ENCODE results near the gene REEP6.
"Not testable (repeated sequence)": the region's sequence is repeated elsewhere in the genome, so short reads cannot be mapped to it uniquely, and the experiment has no call there.

The REEP6 gene

DNA sequence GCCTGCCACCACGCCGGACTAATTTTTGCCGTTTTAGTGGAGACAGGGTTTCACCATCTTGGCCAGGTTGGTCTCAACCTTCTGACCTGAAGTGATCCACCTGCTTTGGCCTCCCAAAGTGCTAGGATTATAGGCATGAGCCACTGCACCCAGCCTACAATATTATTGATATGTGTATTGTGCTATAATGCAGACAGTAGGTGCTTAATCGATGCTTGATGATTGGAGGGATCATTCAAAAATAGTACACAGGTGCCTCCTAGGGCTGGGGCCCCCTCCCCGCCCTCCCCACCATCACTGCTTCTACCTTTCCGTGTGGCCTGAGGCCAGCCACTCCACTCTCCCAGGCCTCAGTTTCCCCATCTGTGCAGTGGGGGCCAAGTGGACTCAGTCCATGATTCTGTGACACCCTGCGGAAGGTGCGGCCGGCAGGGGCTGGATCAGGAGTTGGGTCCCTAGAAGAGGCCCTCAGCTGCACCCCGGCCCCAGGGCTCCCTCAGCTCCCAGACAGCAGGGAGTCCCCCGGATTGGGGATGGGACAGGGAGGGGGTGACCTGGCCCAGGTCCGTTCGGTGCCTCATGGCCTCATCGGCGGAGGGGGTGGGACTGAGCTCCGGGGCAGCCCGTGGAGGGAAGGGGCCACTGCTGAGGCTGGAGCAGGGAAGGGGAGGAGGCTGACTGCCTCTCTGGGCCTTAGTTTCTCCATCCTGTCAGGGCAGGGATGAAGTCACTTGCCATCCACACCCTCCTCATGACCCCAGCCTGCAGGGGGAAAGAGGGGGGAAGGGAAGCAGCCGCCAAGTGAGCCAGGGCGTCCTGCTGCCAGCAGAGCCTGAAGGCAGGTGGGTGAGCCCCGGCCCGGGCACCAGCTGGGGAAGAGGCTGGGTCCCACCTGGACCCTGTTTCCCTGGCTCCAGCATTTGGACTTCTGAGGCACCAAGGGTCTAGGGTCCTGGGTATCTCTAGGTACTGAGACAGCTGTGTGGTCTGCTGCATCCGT is 20.6 kb downstream of the REEP6 start:
- H2AFZ ChIP-seq (ENCODE audit: low read length, unreplicated experiment) = no peak overlapping the region
- H3K27me3 ChIP-seq (ENCODE audit: insufficient read depth, low read length) = no peaks in the 10 kb centered on the region
- H3K4me3 ChIP-seq (ENCODE audit: low read depth, low read length) = no peak overlapping the region
- H3K36me3 ChIP-seq (ENCODE audit: insufficient read depth, low read length) = no peaks in the 10 kb centered on the region
- H3K27ac ChIP-seq (ENCODE audit: low read depth, low read length) = no peak overlapping the region
- H3K4me1 ChIP-seq (ENCODE audit: control insufficient read depth, insufficient read depth, low read length, unreplicated experiment) = peaks cover 3% of the 10 kb centered on the region
- H3K79me2 ChIP-seq (ENCODE audit: control insufficient read depth, insufficient read depth, low read length, unreplicated experiment) = no peaks in the 10 kb centered on the region

DNA sequence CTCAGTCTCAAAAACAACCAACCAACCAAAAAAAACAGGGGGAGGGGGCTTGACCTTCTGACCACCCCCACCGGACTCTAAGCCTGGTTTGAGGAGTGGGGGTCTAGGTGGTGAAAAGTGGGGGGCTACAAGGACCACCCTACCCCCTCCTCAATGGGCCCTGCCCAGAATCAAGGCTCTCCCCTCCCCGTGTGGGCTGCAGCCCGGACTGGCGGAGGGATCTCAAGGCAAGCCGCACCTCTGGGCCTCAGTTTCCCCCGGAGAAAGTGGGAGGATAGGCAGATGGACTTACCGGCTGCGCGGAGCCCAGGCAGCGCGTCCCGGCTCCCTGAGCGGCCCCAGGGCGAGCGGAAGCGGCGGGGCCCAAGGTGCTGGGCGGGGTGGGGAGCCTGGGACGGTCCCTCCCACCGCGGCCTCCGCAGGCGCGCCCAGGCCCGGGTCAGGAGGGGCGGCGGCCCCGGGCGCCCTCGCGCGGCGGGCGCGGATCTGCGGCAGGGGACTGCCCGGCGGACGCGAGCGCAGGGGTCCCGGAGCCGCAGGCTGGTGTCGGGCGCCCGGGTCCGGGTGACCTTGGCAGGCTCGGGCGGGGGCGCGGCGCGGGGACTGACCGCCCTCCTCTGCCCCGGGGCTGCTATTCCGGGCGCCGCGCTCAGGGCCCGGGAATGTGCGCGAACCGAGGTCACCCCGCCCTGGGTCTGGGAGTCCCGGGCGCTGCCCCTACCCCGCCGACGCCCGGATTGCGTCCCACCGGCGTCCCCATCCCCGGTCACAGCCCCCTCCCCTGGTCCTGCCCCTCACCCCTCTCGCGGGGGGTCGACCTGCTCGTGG is 21.9 kb downstream of the REEP6 start, which contains the start of gene ADAMTSL5:
Gene ADAMTSL5 (minus strand): TSS at position 349 of the 828 bp plus-strand sequence. CDS start 2,076 bp downstream, outside the sequence.
- H3K79me2 ChIP-seq (ENCODE audit: control insufficient read depth, insufficient read depth, low read length, unreplicated experiment) = no peaks in the 10 kb centered on the region
- H3K4me3 ChIP-seq (ENCODE audit: low read depth, low read length) = peak within 1 kb of the TSS; percentile 78
- no peak within 1 kb of the TSS for H3K27ac ChIP-seq (ENCODE audit: low read depth, low read length)
- H3K27me3 ChIP-seq (ENCODE audit: insufficient read depth, low read length) = no peaks in the 10 kb centered on the region
- no peaks in the 10 kb centered on the region for H3K36me3 ChIP-seq (ENCODE audit: insufficient read depth, low read length)
- H2AFZ ChIP-seq (ENCODE audit: low read length, unreplicated experiment) = no peak within 1 kb of the TSS
- peaks cover 3% of the 10 kb centered on the region for H3K4me1 ChIP-seq (ENCODE audit: control insufficient read depth, insufficient read depth, low read length, unreplicated experiment)

DNA sequence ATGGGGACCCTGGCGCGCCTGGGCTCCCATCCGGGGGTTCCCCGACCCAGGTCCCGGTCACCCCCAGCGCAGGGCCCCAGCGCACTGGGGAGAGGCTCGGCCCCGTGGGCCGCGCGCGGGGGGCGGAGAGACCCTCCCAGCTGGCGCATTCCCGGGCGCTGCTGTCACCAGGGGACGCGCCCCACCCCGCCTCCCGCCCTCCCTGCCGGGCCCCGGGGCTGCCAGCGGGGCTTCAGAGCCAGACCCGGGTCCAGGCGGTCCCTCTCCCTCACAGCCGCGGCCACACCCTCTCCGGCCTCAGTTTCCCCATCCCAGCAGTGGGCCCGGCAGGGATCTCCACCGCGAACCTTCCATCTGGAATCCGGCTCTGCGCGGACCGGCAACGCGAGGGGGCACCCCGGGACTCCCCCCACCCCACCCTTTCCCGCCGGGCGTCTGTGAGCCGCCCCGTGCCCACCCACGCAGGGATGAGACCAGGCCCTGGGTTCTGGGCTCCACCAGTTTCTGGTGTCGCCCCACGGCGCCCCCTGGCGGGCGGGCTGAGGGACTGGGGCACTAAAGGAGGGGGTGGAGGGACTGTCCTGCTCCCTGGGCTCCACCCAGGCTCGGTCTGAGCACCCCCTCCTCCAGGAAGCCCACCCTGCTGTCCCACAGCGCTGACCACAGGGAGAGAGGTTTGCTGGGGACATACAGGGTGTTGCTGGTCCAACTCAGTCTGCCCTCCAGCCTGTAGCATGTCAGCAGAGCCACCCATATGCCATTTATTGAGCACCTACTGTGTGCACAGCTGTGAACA is 22.7 kb downstream of the REEP6 start:
- Histone ChIP-seq H3K4me3 (ENCODE audit: low read depth, low read length) (peak overlapping the region; percentile 78), H2AFZ (ENCODE audit: low read length, unreplicated experiment) (no peak overlapping the region), H3K4me1 (ENCODE audit: control insufficient read depth, insufficient read depth, low read length, unreplicated experiment) (peaks cover 3% of the 10 kb centered on the region), H3K27ac (ENCODE audit: low read depth, low read length) (no peak overlapping the region), H3K79me2 (ENCODE audit: control insufficient read depth, insufficient read depth, low read length, unreplicated experiment) (no peaks in the 10 kb centered on the region), H3K27me3 (ENCODE audit: insufficient read depth, low read length) (no peaks in the 10 kb centered on the region), H3K36me3 (ENCODE audit: insufficient read depth, low read length) (no peaks in the 10 kb centered on the region)

DNA sequence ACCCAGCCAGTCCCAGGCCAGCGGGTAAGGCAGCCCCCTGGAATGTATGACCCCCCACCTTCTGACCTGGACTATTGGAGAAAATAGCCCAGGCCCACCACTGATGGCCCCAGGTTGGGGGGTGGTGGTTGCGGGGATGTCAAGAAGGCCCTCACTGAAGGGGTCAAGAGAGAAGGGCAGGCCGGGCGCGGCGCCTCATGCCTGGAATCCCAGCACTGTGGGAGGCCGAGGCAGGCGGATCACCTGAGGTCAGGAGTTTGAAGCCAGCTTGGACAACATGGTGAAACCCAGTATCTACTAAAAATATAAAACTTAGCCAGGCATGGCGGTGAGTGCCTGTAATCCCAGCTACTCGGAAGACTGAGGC is 23.3 kb downstream of the REEP6 start:
- Histone ChIP-seq H2AFZ (ENCODE audit: low read length, unreplicated experiment) (no peak overlapping the region), H3K4me1 (ENCODE audit: control insufficient read depth, insufficient read depth, low read length, unreplicated experiment) (peaks cover 3% of the 10 kb centered on the region), H3K36me3 (ENCODE audit: insufficient read depth, low read length) (no peaks in the 10 kb centered on the region), H3K27me3 (ENCODE audit: insufficient read depth, low read length) (no peaks in the 10 kb centered on the region), H3K27ac (ENCODE audit: low read depth, low read length) (no peak overlapping the region), H3K79me2 (ENCODE audit: control insufficient read depth, insufficient read depth, low read length, unreplicated experiment) (no peaks in the 10 kb centered on the region), H3K4me3 (ENCODE audit: low read depth, low read length) (no peak overlapping the region)

DNA sequence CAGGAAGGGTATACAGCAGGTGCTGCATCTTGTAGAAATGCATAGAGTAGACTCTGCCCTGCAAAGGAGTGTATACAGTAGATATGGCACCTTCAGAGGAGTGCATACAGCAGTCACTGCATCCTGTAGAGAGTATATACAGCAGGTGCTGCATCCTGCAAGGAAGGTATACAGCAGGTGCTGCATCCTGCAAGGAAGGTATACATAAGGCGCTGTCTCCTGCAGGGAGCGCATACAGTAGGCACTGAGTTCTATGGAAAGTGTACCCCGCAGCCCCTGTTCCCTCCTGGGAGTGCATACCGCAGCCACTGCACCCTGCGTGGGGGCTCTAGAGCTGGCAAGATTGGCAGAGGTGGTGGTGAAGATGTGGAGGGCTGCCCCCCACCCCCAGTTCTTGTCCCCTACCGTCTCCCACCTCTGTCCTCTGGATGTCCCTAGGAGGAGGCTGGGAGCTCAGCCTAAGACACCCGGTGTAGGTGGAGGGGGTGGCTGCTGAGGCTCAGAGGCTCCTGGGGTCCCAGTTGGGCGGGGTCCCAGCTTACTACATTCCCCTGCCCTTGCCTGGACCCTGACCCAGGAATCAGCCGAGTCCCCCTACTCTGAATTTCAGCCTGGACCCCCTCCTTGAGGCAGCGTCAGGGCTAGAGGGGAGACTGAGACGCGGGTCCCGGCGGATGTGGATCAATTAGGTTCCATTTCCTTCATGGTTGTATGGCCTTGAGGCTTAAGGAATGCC is 24.2 kb downstream of the REEP6 start:
- H3K79me2 ChIP-seq (ENCODE audit: control insufficient read depth, insufficient read depth, low read length, unreplicated experiment) = no peaks in the 10 kb centered on the region
- no peak overlapping the region for H3K4me3 ChIP-seq (ENCODE audit: low read depth, low read length)
- no peaks in the 10 kb centered on the region for H3K27me3 ChIP-seq (ENCODE audit: insufficient read depth, low read length)
- no peak overlapping the region for H2AFZ ChIP-seq (ENCODE audit: low read length, unreplicated experiment)
- no peak overlapping the region for H3K27ac ChIP-seq (ENCODE audit: low read depth, low read length)
- H3K4me1 ChIP-seq (ENCODE audit: control insufficient read depth, insufficient read depth, low read length, unreplicated experiment) = peaks cover 3% of the 10 kb centered on the region
- H3K36me3 ChIP-seq (ENCODE audit: insufficient read depth, low read length) = no peaks in the 10 kb centered on the region

DNA sequence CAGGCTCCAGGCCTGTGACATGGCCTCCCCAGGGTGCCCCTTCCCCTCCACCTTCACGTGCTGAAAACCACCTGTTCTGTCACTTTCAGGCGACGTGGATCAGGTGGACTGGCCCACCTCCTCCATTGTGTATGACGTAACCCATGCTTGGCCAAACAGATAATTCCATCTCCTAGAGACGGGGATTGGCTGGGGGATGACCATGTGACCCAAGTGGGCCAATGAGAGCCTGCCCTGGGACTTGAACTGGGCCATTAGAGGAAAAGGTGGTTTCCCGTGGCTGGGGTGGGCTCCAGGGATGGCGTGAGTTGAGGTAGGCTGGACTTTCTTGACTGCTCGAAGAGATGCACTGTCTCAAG is 25.4 kb downstream of the REEP6 start:
- no peak overlapping the region for H2AFZ ChIP-seq (ENCODE audit: low read length, unreplicated experiment)
- H3K27me3 ChIP-seq (ENCODE audit: insufficient read depth, low read length) = no peaks in the 10 kb centered on the region
- H3K79me2 ChIP-seq (ENCODE audit: control insufficient read depth, insufficient read depth, low read length, unreplicated experiment) = no peaks in the 10 kb centered on the region
- H3K4me1 ChIP-seq (ENCODE audit: control insufficient read depth, insufficient read depth, low read length, unreplicated experiment) = peaks cover 3% of the 10 kb centered on the region
- H3K4me3 ChIP-seq (ENCODE audit: low read depth, low read length) = no peak overlapping the region
- H3K36me3 ChIP-seq (ENCODE audit: insufficient read depth, low read length) = no peaks in the 10 kb centered on the region
- no peak overlapping the region for H3K27ac ChIP-seq (ENCODE audit: low read depth, low read length)

DNA sequence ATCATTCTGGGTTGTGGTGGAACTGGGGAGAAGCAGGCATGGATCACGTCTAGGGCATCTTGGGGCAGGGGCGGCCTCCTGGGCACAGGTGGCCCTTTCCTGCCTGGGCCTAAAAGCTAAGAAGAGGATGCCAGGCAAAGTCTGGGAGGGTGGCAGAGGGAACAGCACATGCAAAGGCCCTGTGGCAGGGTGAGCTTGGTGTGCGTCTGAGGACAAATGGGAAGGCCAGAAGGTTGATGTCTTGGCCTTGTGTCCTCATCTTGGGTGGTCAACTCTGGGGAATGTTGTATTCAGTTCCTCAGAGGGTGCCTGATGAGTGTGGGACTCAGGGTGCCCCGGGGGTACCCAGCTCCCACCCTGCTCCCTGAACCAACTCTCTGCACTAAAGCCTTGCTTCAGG is 27.5 kb downstream of the REEP6 start:
- H3K27ac ChIP-seq (ENCODE audit: low read depth, low read length) = no peak overlapping the region
- no peak overlapping the region for H3K4me3 ChIP-seq (ENCODE audit: low read depth, low read length)
- no peaks in the 10 kb centered on the region for H3K36me3 ChIP-seq (ENCODE audit: insufficient read depth, low read length)
- H2AFZ ChIP-seq (ENCODE audit: low read length, unreplicated experiment) = no peak overlapping the region
- no peaks in the 10 kb centered on the region for H3K4me1 ChIP-seq (ENCODE audit: control insufficient read depth, insufficient read depth, low read length, unreplicated experiment)
- H3K27me3 ChIP-seq (ENCODE audit: insufficient read depth, low read length) = peaks cover 5% of the 10 kb centered on the region
- no peaks in the 10 kb centered on the region for H3K79me2 ChIP-seq (ENCODE audit: control insufficient read depth, insufficient read depth, low read length, unreplicated experiment)

DNA sequence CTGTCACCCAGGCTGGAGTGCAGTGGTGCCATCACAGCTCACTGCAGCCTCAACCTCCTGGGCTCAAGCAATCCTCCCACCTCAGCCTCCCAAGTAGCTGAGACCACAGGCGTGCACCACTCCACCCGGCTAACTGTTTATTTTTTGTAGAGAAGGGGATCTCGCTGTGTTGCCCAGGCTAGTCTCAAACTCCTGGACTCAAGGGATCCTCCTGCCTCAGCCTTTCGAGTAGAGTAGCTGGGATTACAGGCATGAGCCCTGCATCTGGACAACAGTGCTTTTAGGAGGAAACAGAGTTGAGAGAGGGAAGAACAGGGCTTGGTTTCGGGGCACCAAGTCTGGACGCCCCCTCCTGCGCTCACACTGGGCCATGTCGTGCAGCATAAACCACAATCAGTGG is 28.8 kb downstream of the REEP6 start:
- not testable (repeated sequence) for H2AFZ ChIP-seq (ENCODE audit: low read length, unreplicated experiment); H3K4me3 ChIP-seq (ENCODE audit: low read depth, low read length); H3K79me2 ChIP-seq (ENCODE audit: control insufficient read depth, insufficient read depth, low read length, unreplicated experiment); H3K4me1 ChIP-seq (ENCODE audit: control insufficient read depth, insufficient read depth, low read length, unreplicated experiment); H3K36me3 ChIP-seq (ENCODE audit: insufficient read depth, low read length); H3K27ac ChIP-seq (ENCODE audit: low read depth, low read length)
- H3K27me3 ChIP-seq (ENCODE audit: insufficient read depth, low read length) = peaks cover 13% of the 10 kb centered on the region

DNA sequence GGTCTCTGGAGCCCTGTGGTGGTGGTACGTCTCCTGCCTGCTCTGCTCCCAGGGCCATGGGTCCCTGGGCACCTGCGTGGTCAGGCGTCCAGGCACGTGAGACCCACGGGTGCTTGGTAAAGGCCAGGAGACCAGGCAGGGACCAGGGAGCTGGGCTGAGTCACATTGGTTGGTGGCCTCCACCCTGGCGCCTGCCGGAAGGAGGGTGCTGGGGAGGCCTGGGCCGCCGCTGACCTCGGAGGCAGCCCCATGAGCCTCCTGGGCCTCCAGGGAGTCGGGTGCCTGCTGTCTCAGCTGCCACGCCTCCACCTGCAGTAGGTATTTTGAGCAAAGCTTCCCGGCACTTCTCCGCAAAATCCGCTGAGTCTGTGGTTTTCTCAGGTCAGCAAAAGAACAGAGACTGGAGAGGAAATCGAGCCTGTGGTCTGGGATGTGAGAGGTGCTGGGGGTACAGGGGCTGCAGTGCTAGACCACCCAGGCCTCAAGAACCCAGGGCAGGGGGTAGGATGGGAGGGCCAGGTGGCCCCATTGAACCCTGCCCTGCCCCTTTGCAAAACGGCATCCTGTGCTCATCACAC is 29.3 kb downstream of the REEP6 start:
- H3K36me3 ChIP-seq (ENCODE audit: insufficient read depth, low read length) = no peaks in the 10 kb centered on the region
- H3K4me3 ChIP-seq (ENCODE audit: low read depth, low read length) = no peak overlapping the region
- no peak overlapping the region for H2AFZ ChIP-seq (ENCODE audit: low read length, unreplicated experiment)

More for the DNA sequence above, 29.3 kb downstream of the REEP6 start:
- no peak overlapping the region for H3K27ac ChIP-seq (ENCODE audit: low read depth, low read length)
- peaks cover 17% of the 10 kb centered on the region for H3K27me3 ChIP-seq (ENCODE audit: insufficient read depth, low read length)
- H3K79me2 ChIP-seq (ENCODE audit: control insufficient read depth, insufficient read depth, low read length, unreplicated experiment) = no peaks in the 10 kb centered on the region
- H3K4me1 ChIP-seq (ENCODE audit: control insufficient read depth, insufficient read depth, low read length, unreplicated experiment) = no peaks in the 10 kb centered on the region

Data from ACC112 (cell line).